Measurements from ENCODE around the gene AUTS2. TPM values are rescaled to one million over a fixed set of nuclear protein-coding genes. Genes with fewer than 3 reads are reported as not detected.

The AUTS2 gene
- total RNA-seq, 2 experiments from 2014 or later, result 16.9 to 17.7 TPM

DNA sequence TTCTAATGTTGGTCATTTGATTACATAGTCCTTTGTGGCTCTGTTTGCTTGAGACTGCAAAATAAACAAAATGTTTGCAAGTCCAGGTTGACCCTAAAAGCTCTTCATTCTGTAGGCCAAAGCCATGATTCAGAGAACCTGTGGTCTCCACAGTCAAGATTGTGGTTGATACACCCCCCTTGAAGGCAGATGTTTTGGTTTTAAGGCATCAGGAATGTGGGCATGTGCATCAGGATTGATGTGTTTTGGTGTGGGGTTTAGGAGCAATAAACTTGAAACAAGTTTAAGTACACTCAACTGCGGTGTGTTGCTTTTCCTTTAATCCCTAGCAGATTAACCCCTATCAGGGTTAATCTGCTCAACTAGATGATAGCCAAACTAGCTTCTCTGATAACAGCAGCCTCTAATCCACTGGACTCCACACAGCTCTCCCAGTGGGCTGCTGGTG is 1154.5 kb downstream of the AUTS2 start:
- no peaks in the 10 kb centered on the region for H3K27me3 Mint-ChIP-seq
- H3K4me3 Mint-ChIP-seq, result no peak overlapping the region
- H3K27ac Mint-ChIP-seq, result no peak overlapping the region
- POLR2A ChIA-PET, result no interaction called here
- CTCF ChIA-PET, result interaction anchor here (1.6 kb wide), 1 partner anchor 26 kb away, joined by 3 read pairs; no protein-coding TSS in a partner anchor
- H3K36me3 Mint-ChIP-seq (ENCODE audit: low read depth), result peaks cover 3% of the 10 kb centered on the region
- H3K9me3 Mint-ChIP-seq, result peaks cover 2% of the 10 kb centered on the region
- no peaks in the 10 kb centered on the region for H3K4me1 Mint-ChIP-seq
- no peak for DNase-seq

- CTCF ChIA-PET, result no interaction called here
- Mint-ChIP-seq H3K4me1 (no peaks in the 10 kb centered on the region), H3K27ac (no peak overlapping the region), H3K36me3 (ENCODE audit: low read depth) (peaks cover 3% of the 10 kb centered on the region), H3K27me3 (no peaks in the 10 kb centered on the region), H3K9me3 (peaks cover 2% of the 10 kb centered on the region), H3K4me3 (no peak overlapping the region)
- DNase-seq, result no peak
- POLR2A ChIA-PET, result no interaction called here
Measured at GRCh38 chr7:70756789-70757188, 1158.5 kb downstream of the AUTS2 start.

- Mint-ChIP-seq H3K27ac (no peak overlapping the region), H3K4me3 (no peak overlapping the region), H3K4me1 (peaks cover 8% of the 10 kb centered on the region), H3K9me3 (peaks cover 2% of the 10 kb centered on the region), H3K36me3 (ENCODE audit: low read depth) (no peaks in the 10 kb centered on the region), H3K27me3 (no peaks in the 10 kb centered on the region)
- POLR2A ChIA-PET, result no interaction called here
- DNase-seq, result no peak
- CTCF ChIA-PET, result no interaction called here
Measured at GRCh38 chr7:70758646-70759045, 1160.4 kb downstream of the AUTS2 start.

GRCh38 chr7:70759674-70760073 is 1161.4 kb downstream of the AUTS2 start:
- Mint-ChIP-seq H3K27ac (no peak overlapping the region), H3K4me1 (peaks cover 15% of the 10 kb centered on the region), H3K9me3 (peaks cover 2% of the 10 kb centered on the region), H3K36me3 (ENCODE audit: low read depth) (no peaks in the 10 kb centered on the region), H3K27me3 (no peaks in the 10 kb centered on the region), H3K4me3 (no peak overlapping the region)
- CTCF ChIA-PET, result no interaction called here
- POLR2A ChIA-PET, result no interaction called here
- no peak for DNase-seq

DNA sequence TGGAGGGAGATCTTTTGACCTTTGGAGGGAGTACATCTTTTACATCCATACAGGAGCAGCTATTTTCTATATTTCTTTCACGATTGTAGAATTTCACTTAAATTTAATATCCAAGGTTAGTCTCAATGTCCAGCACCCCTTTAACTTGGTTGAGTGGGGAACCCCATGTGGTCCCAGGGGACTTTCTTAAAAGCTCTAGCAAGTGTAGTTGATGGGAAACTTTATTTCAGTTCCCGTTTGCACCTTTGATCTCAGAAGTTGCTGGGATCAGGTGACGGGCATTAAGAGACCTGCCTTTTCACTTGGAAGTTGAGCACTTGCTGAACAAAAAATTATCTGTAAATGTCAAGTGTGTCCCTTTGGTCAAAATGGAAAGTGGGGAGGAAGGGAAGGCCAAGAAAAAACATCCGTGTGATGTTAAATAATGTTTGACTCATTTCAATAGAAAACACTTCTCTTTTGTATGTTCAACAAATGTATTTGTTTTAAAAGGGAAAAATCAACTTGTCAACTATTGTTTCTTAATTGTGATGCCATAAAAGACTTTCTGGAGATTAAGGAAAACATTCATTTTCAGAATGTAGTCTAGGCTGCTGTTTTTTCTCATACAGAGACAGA is 1163.5 kb downstream of the AUTS2 start:
- no peaks in the 10 kb centered on the region for H3K27me3 Mint-ChIP-seq
- H3K4me1 Mint-ChIP-seq, result peaks cover 21% of the 10 kb centered on the region
- no peak overlapping the region for H3K4me3 Mint-ChIP-seq
- peaks cover 2% of the 10 kb centered on the region for H3K9me3 Mint-ChIP-seq
- H3K27ac Mint-ChIP-seq, result no peak overlapping the region
- DNase-seq, result no peak
- ChIA-PET POLR2A (interaction anchor here (1.8 kb wide), 1 partner anchor 14 kb away, joined by 4 read pairs; no protein-coding TSS in a partner anchor), CTCF (no interaction called here)
- peaks cover 3% of the 10 kb centered on the region for H3K36me3 Mint-ChIP-seq (ENCODE audit: low read depth)

- Mint-ChIP-seq H3K27me3 (no peaks in the 10 kb centered on the region), H3K4me3 (no peak overlapping the region), H3K9me3 (peaks cover 2% of the 10 kb centered on the region), H3K36me3 (ENCODE audit: low read depth) (peaks cover 9% of the 10 kb centered on the region), H3K4me1 (peaks cover 21% of the 10 kb centered on the region), H3K27ac (no peak overlapping the region)
- no peak for DNase-seq
- POLR2A ChIA-PET, result interaction anchor here (3.6 kb wide), 1 partner anchor 13 kb away, joined by 32 read pairs; no protein-coding TSS in a partner anchor
- CTCF ChIA-PET, result interaction anchor here (1.7 kb wide), 1 partner anchor 46 kb away, joined by 3 read pairs; no protein-coding TSS in a partner anchor
Measured at GRCh38 chr7:70762696-70763095, 1164.4 kb downstream of the AUTS2 start.

DNA sequence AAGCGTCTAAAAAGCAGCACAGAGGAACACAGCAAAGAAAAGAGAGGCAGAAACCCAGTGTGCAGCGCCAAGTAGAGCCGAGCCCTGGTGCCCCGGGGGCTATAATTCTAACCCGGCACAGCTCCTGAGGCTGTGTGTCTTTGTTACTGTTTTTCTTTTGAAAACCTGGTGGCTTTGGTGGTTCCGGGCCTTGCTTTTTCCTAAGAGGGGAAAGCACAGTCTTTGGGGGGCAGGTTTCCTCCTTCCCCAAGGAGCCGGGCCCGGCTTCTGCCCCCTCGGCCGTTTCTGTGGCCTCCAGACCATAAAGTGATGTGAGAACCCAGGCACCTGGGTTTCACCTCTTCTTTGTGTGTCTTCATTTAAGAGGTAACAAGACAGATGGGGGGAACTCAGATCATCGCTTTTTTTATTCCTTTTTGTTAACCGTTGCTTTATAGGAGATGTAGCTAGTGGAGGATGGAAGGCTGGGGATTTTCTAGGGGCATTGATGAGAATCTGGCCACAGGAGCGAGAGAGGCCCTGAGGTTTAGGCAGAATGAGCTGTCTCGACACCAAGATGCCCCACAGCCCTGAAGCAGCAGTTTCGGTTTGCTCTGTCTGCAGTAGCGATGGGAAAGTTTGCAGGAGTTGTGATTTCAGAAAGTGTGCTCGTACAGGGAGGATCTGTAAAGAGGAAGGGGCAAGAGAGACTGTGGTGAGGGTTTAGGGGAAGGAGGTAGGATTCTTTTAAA is 1165.9 kb downstream of the AUTS2 start:
- H3K4me3 Mint-ChIP-seq, result peak overlapping the region; percentile 49
- H3K36me3 Mint-ChIP-seq (ENCODE audit: low read depth), result peaks cover 12% of the 10 kb centered on the region
- peaks cover 2% of the 10 kb centered on the region for H3K9me3 Mint-ChIP-seq
- peak overlapping the region; percentile 79 for H3K27ac Mint-ChIP-seq
- peaks cover 21% of the 10 kb centered on the region for H3K4me1 Mint-ChIP-seq
- H3K27me3 Mint-ChIP-seq, result no peaks in the 10 kb centered on the region
- ChIA-PET CTCF (interaction anchor here (1.1 to 1.7 kb wide), 6 partner anchors 9 to 65 kb away, joined by 3 to 7 read pairs (median 4); no protein-coding TSS in a partner anchor), POLR2A (interaction anchor here (1.1 to 3.6 kb wide), 3 partner anchors 12 to 24 kb away, joined by 3 to 32 read pairs (median 5); no protein-coding TSS in a partner anchor)
- DNase-seq, result peak; percentile 41

DNA sequence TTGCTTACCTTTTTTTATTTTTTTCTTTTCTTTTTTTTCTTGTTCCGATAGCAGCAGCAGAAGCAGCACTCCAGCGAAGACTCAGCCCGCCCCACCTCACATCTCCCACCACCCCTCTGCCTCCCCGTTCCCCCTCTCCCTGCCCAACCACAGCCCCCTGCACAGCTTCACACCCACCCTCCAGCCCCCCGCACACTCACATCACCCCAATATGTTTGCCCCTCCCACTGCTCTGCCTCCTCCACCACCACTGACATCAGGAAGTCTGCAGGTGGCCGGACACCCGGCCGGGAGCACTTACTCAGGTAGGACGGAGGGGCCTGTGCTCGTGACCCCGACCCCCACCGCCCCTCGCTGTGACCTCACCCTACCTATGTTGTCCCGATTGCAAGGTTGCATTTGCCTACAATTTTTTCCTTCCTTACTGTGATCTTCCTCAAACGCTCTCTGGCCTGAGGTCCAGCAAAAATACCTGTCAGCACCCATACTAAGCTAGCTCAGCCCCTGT is 1166.5 kb downstream of the AUTS2 start:
- Mint-ChIP-seq H3K9me3 (peaks cover 2% of the 10 kb centered on the region), H3K27me3 (no peaks in the 10 kb centered on the region), H3K36me3 (ENCODE audit: low read depth) (peaks cover 12% of the 10 kb centered on the region), H3K27ac (peak overlapping the region; percentile 79), H3K4me1 (peaks cover 21% of the 10 kb centered on the region), H3K4me3 (peak overlapping the region; percentile 49)
- DNase-seq, result no peak
- POLR2A ChIA-PET, result interaction anchor here (1.1 to 3.6 kb wide), 3 partner anchors 11 to 23 kb away, joined by 3 to 32 read pairs (median 5); no protein-coding TSS in a partner anchor
- CTCF ChIA-PET, result interaction anchor here (1.1 to 1.7 kb wide), 5 partner anchors 9 to 66 kb away, joined by 3 to 7 read pairs (median 4); no protein-coding TSS in a partner anchor

GRCh38 chr7:70765651-70766050 is 1167.4 kb downstream of the AUTS2 start:
- Mint-ChIP-seq H3K27ac (no peak overlapping the region), H3K4me3 (no peak overlapping the region), H3K27me3 (no peaks in the 10 kb centered on the region), H3K4me1 (peaks cover 21% of the 10 kb centered on the region), H3K36me3 (ENCODE audit: low read depth) (peaks cover 12% of the 10 kb centered on the region), H3K9me3 (peaks cover 2% of the 10 kb centered on the region)
- POLR2A ChIA-PET, result interaction anchor here (3.6 kb wide), 1 partner anchor 10 kb away, joined by 32 read pairs; no protein-coding TSS in a partner anchor
- CTCF ChIA-PET, result no interaction called here
- DNase-seq, result no peak

GRCh38 chr7:70766109-70766508 is 1167.8 kb downstream of the AUTS2 start:
- H3K9me3 Mint-ChIP-seq, result peaks cover 2% of the 10 kb centered on the region
- no peak overlapping the region for H3K27ac Mint-ChIP-seq
- no peaks in the 10 kb centered on the region for H3K27me3 Mint-ChIP-seq

DNA sequence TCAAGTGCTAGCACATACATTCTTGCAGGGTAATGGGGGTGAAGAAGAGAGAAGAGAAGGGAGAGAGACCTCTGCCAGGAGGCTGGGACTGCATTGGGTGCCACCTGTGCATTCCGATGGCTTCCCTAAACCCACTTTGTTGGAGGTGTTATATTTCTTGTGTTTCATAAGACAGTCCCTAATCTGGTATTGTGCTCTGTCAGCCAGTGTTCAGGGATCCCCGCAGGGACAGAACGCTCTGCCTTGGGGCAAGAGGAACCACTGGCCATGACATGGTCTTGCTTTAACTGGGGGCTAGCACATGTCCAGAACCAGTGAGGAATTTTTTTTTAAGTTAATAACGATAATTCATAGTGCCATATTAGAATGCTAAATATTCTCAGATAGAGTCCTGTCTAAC is 1168.4 kb downstream of the AUTS2 start:
- Mint-ChIP-seq H3K4me3 (no peak overlapping the region), H3K9me3 (peaks cover 2% of the 10 kb centered on the region), H3K27ac (no peak overlapping the region), H3K4me1 (peaks cover 21% of the 10 kb centered on the region), H3K27me3 (no peaks in the 10 kb centered on the region), H3K36me3 (ENCODE audit: low read depth) (peaks cover 12% of the 10 kb centered on the region)
- DNase-seq, result no peak
- POLR2A ChIA-PET, result no interaction called here
- CTCF ChIA-PET, result no interaction called here

More at GRCh38 chr7:70766109-70766508, 1167.8 kb downstream of the AUTS2 start:
- ChIA-PET CTCF (no interaction called here), POLR2A (interaction anchor here (3.6 kb wide), 1 partner anchor 10 kb away, joined by 32 read pairs; no protein-coding TSS in a partner anchor)
- Mint-ChIP-seq H3K36me3 (ENCODE audit: low read depth) (peaks cover 12% of the 10 kb centered on the region), H3K4me1 (peaks cover 21% of the 10 kb centered on the region), H3K4me3 (no peak overlapping the region)
- DNase-seq, result no peak

DNA sequence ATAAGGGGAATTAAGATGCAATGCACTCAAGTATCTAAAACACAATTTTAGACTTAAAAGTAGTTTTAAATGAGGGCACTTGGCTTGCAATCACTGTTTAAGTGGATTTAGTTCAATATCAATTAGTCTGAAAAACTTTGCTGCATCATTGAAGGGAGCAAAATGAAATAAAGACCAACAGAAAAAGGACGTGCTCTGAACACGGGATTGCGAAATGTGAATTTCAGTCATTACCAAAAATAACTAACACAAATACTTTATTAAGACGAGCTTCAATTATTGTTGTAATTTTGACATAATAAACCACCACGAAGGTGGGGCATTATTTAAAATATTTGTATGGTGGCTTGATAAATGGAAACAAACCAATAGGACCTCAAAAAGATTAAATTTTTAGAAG is 1171.9 kb downstream of the AUTS2 start:
- DNase-seq, result no peak
- H3K36me3 Mint-ChIP-seq (ENCODE audit: low read depth), result peaks cover 14% of the 10 kb centered on the region
- peaks cover 2% of the 10 kb centered on the region for H3K9me3 Mint-ChIP-seq
- H3K4me1 Mint-ChIP-seq, result peaks cover 9% of the 10 kb centered on the region
- H3K27ac Mint-ChIP-seq, result no peak overlapping the region
- POLR2A ChIA-PET, result no interaction called here
- H3K4me3 Mint-ChIP-seq, result no peak overlapping the region
- no peaks in the 10 kb centered on the region for H3K27me3 Mint-ChIP-seq
- CTCF ChIA-PET, result no interaction called here

DNA sequence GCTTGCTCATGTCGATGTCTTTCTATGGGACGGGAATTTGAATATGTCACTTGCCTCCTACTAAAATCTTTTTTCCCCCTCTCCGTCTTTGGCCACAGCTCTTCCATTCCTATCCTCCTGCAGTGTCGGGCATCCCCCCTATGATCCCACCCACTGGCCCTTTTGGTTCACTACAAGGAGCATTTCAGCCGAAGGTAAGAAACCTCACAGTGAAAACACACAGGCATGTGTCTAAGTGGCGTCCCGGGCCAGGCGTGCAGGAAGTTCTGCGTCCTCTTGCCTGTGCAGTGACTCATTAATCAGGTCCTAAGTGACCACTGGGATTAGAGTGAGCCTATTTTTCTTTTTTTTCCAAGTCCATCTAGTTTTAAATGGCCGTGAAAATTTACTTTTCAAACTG is 1173.2 kb downstream of the AUTS2 start:
- Mint-ChIP-seq H3K27ac (no peak overlapping the region), H3K4me1 (peaks cover 20% of the 10 kb centered on the region), H3K27me3 (no peaks in the 10 kb centered on the region), H3K9me3 (peaks cover 2% of the 10 kb centered on the region), H3K4me3 (no peak overlapping the region), H3K36me3 (ENCODE audit: low read depth) (peaks cover 18% of the 10 kb centered on the region)
- ChIA-PET CTCF (no interaction called here), POLR2A (no interaction called here)
- DNase-seq, result no peak
